HepG2 (cell line): ENCODE results near the gene PAQR5. TPM values are rescaled to one million over a fixed set of nuclear protein-coding genes. Genes with fewer than 3 reads are reported as not detected.
A peak's percentile ranks its signal among the peaks of the same experiment; 100 is the strongest.

ENCODE experiments used
- ATAC-seq: fragments of 200-7000 bp; cut with Tn5 transposase; 3 replicates; pipeline ENCODE4 v1.9.1; 2020; ENCODE audit warnings: mild to moderate bottlenecking, moderate library complexity
- BruUV-seq: library from RNA; stranded (reverse); fragments of 400-500 nt; replicated peaks from 2 replicates; lab custom pipeline; 2021; lab: Mats Ljungman, UMichigan
- CTCF ChIA-PET: fragments of 300-600 bp; formaldehyde crosslinking; extraction: SDS; loops from one replicate; lab custom pipeline; 2021; ENCODE audit warnings: low total read pairs, inconsistent platforms, low intra/inter-chr PET ratio; lab: Yijun Ruan, JAX
- POLR2A ChIA-PET: fragments of 350-600 bp; sonication (Branson Sonifier 250); formaldehyde crosslinking; loops from one replicate; lab custom pipeline; 2020; ENCODE audit warnings: antibody characterized with exemption, inconsistent platforms; lab: Yijun Ruan, JAX
- DNase-seq: peaks from one replicate; pipeline ENCODE4 v3.0.0-alpha.2; 2015; ENCODE audit warnings: low spot score
- FAIRE-seq: peaks from 3 replicates; lab custom pipeline; 2011; peaks lifted over from hg19 to GRCh38; lab: Jason Lieb, UNC
- H2AFZ ChIP-seq: one replicate; pipeline ENCODE4 v1.6.1; 2011; ENCODE audit warnings: low read length, inconsistent platforms
- H3K27ac ChIP-seq: fragments of 300-600 bp; 3 replicates; pipeline ENCODE4 v1.8.0; 2011; ENCODE audit warnings: mixed run types, mild to moderate bottlenecking, mixed read lengths, low read length, inconsistent platforms; ENCODE audit not compliant: insufficient read depth; ENCODE audit errors: extremely low read length
- H3K27me3 ChIP-seq, 2 experiments: fragments of 200-600 bp in 1 of 2; 2 replicates in 1 of 2; 3 replicates in 1 of 2; pipeline versions ENCODE4 v1.6.0 to v1.8.0; 2011; ENCODE audit warnings: low read length in 2 of 2, mild to moderate bottlenecking in 2 of 2, moderate library complexity in 2 of 2, inconsistent platforms in 1 of 2; ENCODE audit not compliant: insufficient read depth in 2 of 2, control insufficient read depth in 1 of 2
- H3K36me3 ChIP-seq, 2 experiments: fragments of 200-600 bp in 1 of 2; replicated peaks in 1 of 2; 2 replicates in 1 of 2; 3 replicates in 1 of 2; pipeline versions ENCODE4 v1.5.1 to v1.8.0; 2011; ENCODE audit warnings: low read length in 2 of 2, inconsistent platforms in 1 of 2; ENCODE audit not compliant: insufficient read depth in 2 of 2, control insufficient read depth in 1 of 2
- H3K4me1 ChIP-seq: 2 replicates; pipeline ENCODE4 v1.5.1; 2012; ENCODE audit warnings: low read length, inconsistent platforms; ENCODE audit not compliant: insufficient read depth
- H3K4me2 ChIP-seq: 2 replicates; pipeline ENCODE4 v1.6.0; 2011; ENCODE audit warnings: low read depth, low read length, inconsistent platforms
- H3K4me3 ChIP-seq, 3 experiments: fragments of 200-600 bp in 1 of 3; sonication (generic), shearing (Covaris generic) in 1 of 3; replicated peaks in 1 of 3; 2 replicates each; pipeline ENCODE4 v1.5.1; 2011 to 2016; ENCODE audit warnings: low read length in 3 of 3, inconsistent platforms in 2 of 3, low read depth in 2 of 3, mild to moderate bottlenecking in 2 of 3, control low read depth in 1 of 3, mixed read lengths in 1 of 3; ENCODE audit not compliant: insufficient read depth in 1 of 3
- H3K79me2 ChIP-seq: one replicate; pipeline ENCODE4 v1.6.1; 2011; ENCODE audit warnings: low read length, inconsistent platforms; ENCODE audit not compliant: insufficient read depth
- H3K9ac ChIP-seq: 2 replicates; pipeline ENCODE4 v1.6.0; 2011; ENCODE audit warnings: mild to moderate bottlenecking, low read depth, low read length, inconsistent platforms; ENCODE audit not compliant: insufficient read depth
- H3K9me3 ChIP-seq: 2 replicates; pipeline ENCODE4 v1.5.1; 2012; ENCODE audit warnings: mild to moderate bottlenecking, low read length
- H4K20me1 ChIP-seq: 2 replicates; pipeline ENCODE4 v1.6.0; 2011; ENCODE audit warnings: inconsistent platforms, mild to moderate bottlenecking, low read length, moderate library complexity; ENCODE audit not compliant: insufficient read depth
- AGO2 ChIP-seq: fragments of 200-400 bp; formaldehyde crosslinking; optimal IDR thresholded peaks from 2 replicates; pipeline ENCODE3; 2017; ENCODE audit warnings: mild to moderate bottlenecking, low read depth, low read length, moderate library complexity
- CBX5 ChIP-seq: sonication (generic); formaldehyde crosslinking; IDR thresholded peaks from 2 replicates; pipeline ENCODE4 v1.4.0; 2020; ENCODE audit warnings: missing genetic modification reagents, borderline replicate concordance
- FOXA1 ChIP-seq, 2 experiments: fragments of 450-650 bp in 1 of 2; sonication (generic) in 1 of 2; formaldehyde crosslinking in 1 of 2; IDR thresholded peaks; 2 replicates each; pipeline versions ENCODE4 v1.4.0 to v1.6.1; 2016 to 2020; ENCODE audit warnings: missing genetic modification reagents in 1 of 2
- FOXO1 ChIP-seq: sonication (generic); formaldehyde crosslinking; IDR thresholded peaks from 2 replicates; pipeline ENCODE4 v1.4.0; 2020; ENCODE audit warnings: missing genetic modification reagents
- LCORL ChIP-seq, 2 experiments: fragments of 450-650 bp in 1 of 2; sonication (generic) in 1 of 2; formaldehyde crosslinking in 1 of 2; IDR thresholded peaks; 2 replicates each; pipeline versions ENCODE4 v1.5.0 to v1.6.1; 2017 to 2020; ENCODE audit warnings: antibody characterized with exemption in 1 of 2, missing genetic modification reagents in 1 of 2
- MXD4 ChIP-seq: IDR thresholded peaks from 2 replicates; pipeline ENCODE4 v1.6.1; 2016; ENCODE audit warnings: mild to moderate bottlenecking, missing biosample characterization, missing genetic modification reagents
- PAF1 ChIP-seq: IDR thresholded peaks from 2 replicates; pipeline ENCODE4 v1.6.1; 2016; ENCODE audit warnings: missing genetic modification reagents, missing compliant biosample characterization
- PCBP2 ChIP-seq: fragments of 200-400 bp; formaldehyde crosslinking; optimal IDR thresholded peaks from 2 replicates; pipeline ENCODE3; 2018; ENCODE audit warnings: low read length, low read depth; ENCODE audit not compliant: poor library complexity, severe bottlenecking
- POLR2A ChIP-seq, 2 experiments: IDR thresholded peaks; 2 replicates each; pipeline ENCODE4 v1.6.1; 2011; ENCODE audit warnings: low read depth in 2 of 2, low read length in 2 of 2, mild to moderate bottlenecking in 1 of 2, moderate library complexity in 1 of 2; ENCODE audit not compliant: insufficient read depth in 1 of 2
- POLR2AphosphoS5 ChIP-seq: IDR thresholded peaks from 2 replicates; pipeline ENCODE4 v1.6.1; 2012; ENCODE audit warnings: low read depth, low read length
- POLR2G ChIP-seq: fragments of 200-400 bp; formaldehyde crosslinking; IDR thresholded peaks from 2 replicates; pipeline ENCODE4 v1.6.1; 2018; ENCODE audit warnings: mild to moderate bottlenecking, low read depth, low read length, moderate library complexity
- RBFOX2 ChIP-seq: fragments of 200-400 bp; formaldehyde crosslinking; IDR thresholded peaks from 2 replicates; pipeline ENCODE4 v1.6.1; 2017; ENCODE audit warnings: low read depth, mild to moderate bottlenecking, low read length
- RBM22 ChIP-seq: fragments of 200-400 bp; formaldehyde crosslinking; optimal IDR thresholded peaks from 2 replicates; pipeline ENCODE3; 2017; ENCODE audit warnings: mild to moderate bottlenecking, low read length, moderate library complexity
- SSRP1 ChIP-seq: IDR thresholded peaks from 2 replicates; pipeline ENCODE4 v1.6.1; 2016; ENCODE audit warnings: control low read depth
- TBX3 ChIP-seq: fragments of 450-650 bp; IDR thresholded peaks from 2 replicates; pipeline ENCODE4 v1.6.1; 2017; ENCODE audit warnings: antibody characterized with exemption, mild to moderate bottlenecking, inconsistent platforms, borderline replicate concordance
- TCF7L2 ChIP-seq: IDR thresholded peaks from 2 replicates; pipeline ENCODE4 v1.6.1; 2011; ENCODE audit warnings: mild to moderate bottlenecking, low read depth, low read length, moderate library complexity
- TGIF2 ChIP-seq: IDR thresholded peaks from 2 replicates; pipeline ENCODE4 v1.6.1; 2016; ENCODE audit warnings: control low read depth, missing compliant biosample characterization
- WIZ ChIP-seq: sonication (generic); formaldehyde crosslinking; IDR thresholded peaks from 2 replicates; pipeline ENCODE4 v1.5.1; 2020; ENCODE audit warnings: mild to moderate bottlenecking, missing genetic modification reagents
- XBP1 ChIP-seq: sonication (generic); formaldehyde crosslinking; IDR thresholded peaks from 2 replicates; pipeline ENCODE4 v1.5.0; 2020; ENCODE audit warnings: missing genetic modification reagents
- ZBTB42 ChIP-seq: sonication (generic); formaldehyde crosslinking; IDR thresholded peaks from 2 replicates; pipeline ENCODE4 v1.5.0; 2020; ENCODE audit warnings: mild to moderate bottlenecking, missing genetic modification reagents
- ZKSCAN5 ChIP-seq: sonication (generic); formaldehyde crosslinking; IDR thresholded peaks from 2 replicates; pipeline ENCODE4 v1.5.1; 2020; ENCODE audit warnings: mild to moderate bottlenecking, missing genetic modification reagents
- WGBS: methylation state at CpG from one replicate; pipeline ENCODE4 v1.1.6; 2017; ENCODE audit warnings: low lambda C conversion rate; 5-methylcytosine and 5-hydroxymethylcytosine counted together
- in situ Hi-C: cut with HindIII; loops from 2 replicates; pipeline ENCODE4 v1.10.0; 2017; ENCODE audit warnings: low pct_unique_long_range_greater_than_20kb; ENCODE audit not compliant: extremely low pct_ligation_motif_present
- intact Hi-C: fragments of 100-400 bp; cut with micrococcal nuclease; formaldehyde crosslinking; loops from one replicate; pipeline ENCODE4 v1.10.0; 2022; ENCODE audit not compliant: unreplicated experiment
- polyA plus RNA-seq, 8 experiments: library from polyadenylated mRNA; depleted of rRNA in 3 of 8; stranded (reverse) in 7 of 8; unstranded in 1 of 8; fragments of >200 nt; fragmentation: Illumina TruSeq in 4 of 8; extraction: Trizol in 4 of 8; gene quantifications; 2 replicates each; pipeline versions ENCODE4 v1.2.1 to v1.2.3, GENCODE V29; 2011 to 2016; ENCODE audit warnings: low read depth in 4 of 8, missing spikeins in 1 of 8, mixed read lengths in 1 of 8; ENCODE audit not compliant: insufficient read depth in 1 of 8
- total RNA-seq, 5 experiments: library from RNA; depleted of rRNA; stranded (reverse); fragments of >200 nt; fragmentation: Illumina TruSeq; extraction: Trizol; gene quantifications; 2 replicates each; pipeline ENCODE4 v1.2.3, GENCODE V29; 2016; ENCODE audit warnings: low read depth in 1 of 5
- TF ChIP-seq, protein P1 (sequence below): sonication (generic); formaldehyde crosslinking; IDR thresholded peaks from 2 replicates; pipeline ENCODE4 v1.5.0; 2020; ENCODE audit warnings: mild to moderate bottlenecking, missing genetic modification reagents

Gene PAQR5
- total and polyA plus RNA-seq, 2 of the 13 experiments (the other 11 are each of a cell fraction or from before 2014, with no cell fraction given), result 0.53 to 1.3 TPM

DNA sequence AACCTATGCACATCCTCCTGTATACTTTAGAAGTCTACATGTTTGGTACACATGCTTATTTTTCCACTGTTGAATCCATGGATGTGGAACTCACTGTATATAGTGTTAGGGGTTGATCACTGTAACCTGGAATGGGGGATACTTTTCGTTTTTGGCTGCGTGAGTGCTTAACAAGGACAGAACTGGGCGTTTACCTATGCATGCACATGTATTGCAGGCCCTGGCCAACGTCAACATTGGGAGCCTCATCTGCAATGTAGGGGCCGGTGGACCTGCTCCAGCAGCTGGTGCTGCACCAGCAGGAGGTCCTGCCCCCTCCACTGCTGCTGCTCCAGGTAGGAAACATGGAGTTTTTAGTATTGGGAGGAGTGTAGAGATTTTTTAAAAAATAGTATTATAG is 156.2 kb downstream of the PAQR5 start (continued):
- TF ChIP-seq FOXA1 (IDR thresholded peaks at IDR 0.05) (no peak), FOXA1 (CRISPR knock-in tag; IDR thresholded peaks at IDR 0.05) (peak; percentile 16; the same call in 1 of the 2 replicates), RBM22 (peak; percentile 77), PCBP2 (no peak), POLR2AphosphoS5 (peak; percentile 43; the same call in 1 of the 2 replicates), WIZ (CRISPR knock-in tag) (no peak), TBX3 (no peak)
- TF ChIP-seq, all 625 proteins: peak for 7

DNA sequence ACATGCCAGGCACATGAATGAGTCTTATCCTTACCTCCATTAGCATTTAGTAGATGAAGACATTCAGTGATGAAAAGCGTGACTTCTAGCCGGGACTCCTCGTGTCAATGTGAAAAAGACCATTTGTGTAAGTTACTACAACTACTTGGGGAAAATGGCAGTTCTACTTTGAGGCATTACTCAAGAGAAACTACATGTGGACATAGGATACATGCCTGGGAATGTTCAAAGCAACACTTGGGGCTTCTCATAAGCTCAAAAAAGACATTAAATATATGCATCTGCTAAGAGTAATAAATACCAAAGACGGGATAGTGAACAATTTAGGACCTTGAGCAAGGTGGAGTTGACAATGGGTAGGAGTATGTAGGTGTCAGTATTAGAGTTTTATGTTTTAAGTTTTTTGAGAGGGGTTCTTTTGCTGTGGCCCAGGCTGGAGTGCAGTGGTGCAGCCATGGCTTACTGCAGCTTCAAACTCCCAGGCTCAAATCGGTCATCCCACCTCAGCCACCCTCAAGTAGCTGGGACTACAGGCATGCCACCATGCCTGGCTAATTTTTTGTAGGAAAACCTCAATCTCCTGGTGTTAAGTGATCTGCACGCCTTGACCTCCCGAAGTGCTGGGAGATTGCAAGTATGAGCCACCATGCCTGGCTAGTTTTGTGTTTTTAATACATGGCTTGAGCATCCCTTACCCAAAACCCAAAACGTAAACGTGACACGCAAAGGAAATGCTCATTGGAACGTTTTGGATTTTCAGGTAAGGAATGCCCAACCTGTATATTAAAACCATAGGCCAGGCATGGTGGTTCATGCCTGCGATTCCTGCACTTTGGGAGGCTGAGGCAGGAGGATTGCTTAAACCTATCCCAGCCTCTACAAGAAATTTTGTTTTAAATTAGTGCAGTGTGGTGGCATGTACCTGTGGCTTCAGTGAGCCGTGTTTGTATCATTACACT is 157.8 kb downstream of the PAQR5 start:
- Histone ChIP-seq H3K4me2 (no peak overlapping the region), H3K9me3 (no peaks in the 10 kb centered on the region), H3K4me1 (peaks cover 35% of the 10 kb centered on the region), H3K4me3 (no peak overlapping the region), H3K36me3 (peaks cover 5 to 23% of the 10 kb centered on the region in 2 experiments; a peak in 4 of 5 replicates), H3K27me3 (no peaks in the 10 kb centered on the region; a peak in 1 of 5 replicates), H3K27ac (no peak overlapping the region), H3K9ac (no peak overlapping the region), H2AFZ (no peak overlapping the region), H4K20me1 (peaks cover 40% of the 10 kb centered on the region), H3K79me2 (peaks cover 31% of the 10 kb centered on the region)
- intact Hi-C loops, result no loop called here
- no peak for DNase-seq
- 96% methylated on average over 12 of the region's 13 CpGs for WGBS
- no peak for ATAC-seq
- ChIA-PET POLR2A (interaction anchor here (0.9 kb wide), 1 partner anchor 98 kb away, joined by 3 read pairs; no protein-coding TSS in a partner anchor), CTCF (no interaction called here)
- no peak for FAIRE-seq
- in situ Hi-C loops, result loop anchor here (25.0 kb wide), 2 partner anchors 631 to 644 kb away; partner anchors contain the start of genes ANP32A and TLE3
- BruUV-seq, result no TSS peak
- TF ChIP-seq ZKSCAN5 (CRISPR knock-in tag) (no peak), TGIF2 (CRISPR knock-in tag) (no peak), LCORL (IDR thresholded peaks at IDR 0.05) (no peak), LCORL (CRISPR knock-in tag; IDR thresholded peaks at IDR 0.05) (no peak), PAF1 (peak; percentile 76; the same call in 1 of the 2 replicates), XBP1 (no peak), POLR2A (IDR thresholded peaks at IDR 0.05; ENCODE audit: insufficient read depth in 1 of 2, low read depth in 2 of 2, low read length in 2 of 2) (peak in 1 of 2 experiments; percentile 52; a peak in 3 of 4 replicates), RBM22 (peak; percentile 34), POLR2G (peak; percentile 67), RBFOX2 (peak; percentile 36; the same call in 1 of the 2 replicates), TCF7L2 (no peak), CBX5 (CRISPR knock-in tag) (no peak), MXD4 (no peak), ZBTB42 (CRISPR knock-in tag) (no peak), POLR2AphosphoS5 (peak; percentile 30), FOXO1 (no peak), AGO2 (peak; percentile 70), SSRP1 (CRISPR knock-in tag) (peak; percentile 74)
- TF ChIP-seq, protein P1, sequence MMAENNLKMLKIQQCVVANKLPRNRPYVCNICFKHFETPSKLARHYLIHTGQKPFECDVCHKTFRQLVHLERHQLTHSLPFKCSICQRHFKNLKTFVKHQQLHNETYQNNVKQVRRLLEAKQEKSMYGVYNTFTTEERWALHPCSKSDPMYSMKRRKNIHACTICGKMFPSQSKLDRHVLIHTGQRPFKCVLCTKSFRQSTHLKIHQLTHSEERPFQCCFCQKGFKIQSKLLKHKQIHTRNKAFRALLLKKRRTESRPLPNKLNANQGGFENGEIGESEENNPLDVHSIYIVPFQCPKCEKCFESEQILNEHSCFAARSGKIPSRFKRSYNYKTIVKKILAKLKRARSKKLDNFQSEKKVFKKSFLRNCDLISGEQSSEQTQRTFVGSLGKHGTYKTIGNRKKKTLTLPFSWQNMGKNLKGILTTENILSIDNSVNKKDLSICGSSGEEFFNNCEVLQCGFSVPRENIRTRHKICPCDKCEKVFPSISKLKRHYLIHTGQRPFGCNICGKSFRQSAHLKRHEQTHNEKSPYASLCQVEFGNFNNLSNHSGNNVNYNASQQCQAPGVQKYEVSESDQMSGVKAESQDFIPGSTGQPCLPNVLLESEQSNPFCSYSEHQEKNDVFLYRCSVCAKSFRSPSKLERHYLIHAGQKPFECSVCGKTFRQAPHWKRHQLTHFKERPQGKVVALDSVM (CRISPR knock-in tag), result peak; percentile 58
